Activated CD4-positive, alpha-beta memory T cell treated with anti-CD3 and anti-CD28 coated beads, Interleukin-2, amount 10 ng/mL, durations not matched to agents 7 days and 5 days (primary cell): ENCODE measurements around the gene WWC1. TPM values are rescaled to one million over a fixed set of nuclear protein-coding genes. Genes with fewer than 3 reads are reported as not detected.

Source experiments
- CTCF ChIA-PET: fragments of 350-600 bp; sonication (Branson Sonifier 250); formaldehyde crosslinking; loops from one replicate; lab custom pipeline; 2021; ENCODE audit warnings: antibody characterized with exemption, inconsistent platforms; lab: Charles Lee
- POLR2A ChIA-PET: fragments of 350-600 bp; sonication (Branson Sonifier 250); formaldehyde crosslinking; loops from one replicate; lab custom pipeline; 2021; ENCODE audit warnings: antibody characterized with exemption; lab: Charles Lee
- DNase-seq: peaks from one replicate; pipeline ENCODE4 v3.0.0-alpha.2; 2020
- H3K27ac Mint-ChIP-seq: one replicate; pipeline ENCODE4 v1.8.0; 2021; ENCODE audit warnings: mild to moderate bottlenecking, mixed read lengths
- H3K27me3 Mint-ChIP-seq: one replicate; pipeline ENCODE4 v1.8.0; 2021; ENCODE audit warnings: mixed read lengths
- H3K36me3 Mint-ChIP-seq: one replicate; pipeline ENCODE4 v1.8.0; 2021; ENCODE audit warnings: low read depth, mixed read lengths
- H3K4me1 Mint-ChIP-seq: one replicate; pipeline ENCODE4 v1.8.0; 2021; ENCODE audit warnings: mixed read lengths
- H3K4me3 Mint-ChIP-seq: one replicate; pipeline ENCODE4 v1.8.0; 2021; ENCODE audit warnings: mild to moderate bottlenecking, mixed read lengths
- H3K9me3 Mint-ChIP-seq: one replicate; pipeline ENCODE4 v1.8.0; 2021; ENCODE audit warnings: mixed read lengths
- total RNA-seq, 2 experiments: library from RNA; stranded (reverse); gene quantifications; one replicate each; pipeline ENCODE4 v1.2.3, GENCODE V29; 2021

The WWC1 gene
- total RNA-seq, 2 experiments from 2014 or later: not detected

DNA sequence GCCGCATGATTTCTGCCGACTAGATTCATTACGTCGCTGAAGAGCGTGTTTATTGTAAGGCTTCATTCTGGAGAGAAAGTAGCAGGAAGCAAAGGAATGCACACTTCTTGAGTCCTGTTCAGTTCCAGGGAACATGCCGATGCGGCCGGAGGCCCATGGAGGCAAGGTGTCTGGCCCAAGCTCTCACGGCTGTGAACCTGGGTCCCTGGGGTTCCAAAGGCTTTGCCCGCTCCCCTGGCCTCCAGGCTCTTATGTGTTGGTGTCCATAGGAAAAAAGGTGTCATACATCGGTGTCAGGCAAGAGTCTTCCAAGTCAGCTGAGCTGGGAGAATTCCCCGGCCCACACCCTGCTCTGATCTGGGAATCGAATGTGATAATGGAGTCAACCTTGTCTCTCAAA, 64.7 kb downstream of the WWC1 start:
- POLR2A ChIA-PET: no interaction called here
- Mint-ChIP-seq H3K9me3 (no peaks in the 10 kb centered on the region), H3K4me3 (no peak overlapping the region), H3K36me3 (no peaks in the 10 kb centered on the region), H3K4me1 (no peaks in the 10 kb centered on the region), H3K27me3 (no peaks in the 10 kb centered on the region), H3K27ac (no peak overlapping the region)
- no peak for DNase-seq
- CTCF ChIA-PET: no interaction called here

DNA sequence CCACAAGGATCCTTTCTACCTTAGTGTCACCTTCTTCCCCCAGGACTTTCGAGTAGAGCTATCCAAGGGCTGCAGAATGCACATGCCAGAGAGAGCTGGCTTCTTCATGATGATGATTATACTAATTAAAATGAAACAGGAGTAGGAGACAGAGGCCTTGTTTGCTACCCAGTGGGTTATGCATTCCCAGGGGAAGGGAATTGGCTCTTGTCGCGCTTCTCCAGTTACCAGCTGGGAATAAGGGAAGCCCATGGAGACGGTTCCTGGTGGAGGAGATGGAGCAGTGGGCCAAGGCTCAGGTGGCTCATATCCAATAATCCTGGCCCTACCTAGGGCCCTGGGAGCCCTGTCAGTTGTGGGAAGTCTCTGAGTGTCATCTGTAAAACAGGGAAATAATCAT, 65.1 kb downstream of the WWC1 start:
- H3K36me3 Mint-ChIP-seq: no peaks in the 10 kb centered on the region
- H3K27ac Mint-ChIP-seq: no peak overlapping the region
- H3K9me3 Mint-ChIP-seq: no peaks in the 10 kb centered on the region
- peaks cover 2% of the 10 kb centered on the region for H3K27me3 Mint-ChIP-seq
- ChIA-PET CTCF (no interaction called here), POLR2A (no interaction called here)
- DNase-seq: no peak
- H3K4me3 Mint-ChIP-seq: no peak overlapping the region
- H3K4me1 Mint-ChIP-seq: no peaks in the 10 kb centered on the region

DNA sequence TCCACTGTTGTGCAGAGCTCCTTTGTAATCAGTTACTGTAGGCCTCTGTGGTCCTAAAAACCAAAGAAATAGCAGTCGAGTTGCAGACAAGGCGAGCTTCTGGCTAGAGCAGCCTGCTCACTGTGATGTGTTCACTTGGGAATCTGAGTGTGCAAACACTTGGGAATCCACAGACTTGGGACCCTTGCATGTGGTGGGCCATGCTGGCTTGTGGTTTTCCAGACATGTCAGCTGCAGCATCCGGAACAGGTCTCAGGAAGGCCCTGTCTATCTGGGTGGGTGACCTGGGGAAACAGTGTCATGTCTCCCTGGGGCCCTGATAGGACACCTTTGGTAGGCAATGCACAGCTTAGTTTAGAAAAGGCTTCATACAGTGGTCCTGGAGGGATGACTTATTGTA, 66.4 kb downstream of the WWC1 start:
- Mint-ChIP-seq H3K4me3 (no peak overlapping the region), H3K36me3 (no peaks in the 10 kb centered on the region), H3K9me3 (no peaks in the 10 kb centered on the region), H3K4me1 (no peaks in the 10 kb centered on the region), H3K27me3 (peaks cover 2% of the 10 kb centered on the region), H3K27ac (no peak overlapping the region)
- DNase-seq: no peak
- ChIA-PET POLR2A (no interaction called here), CTCF (interaction anchor here (0.6 kb wide), 1 partner anchor 18 kb away, joined by 4 read pairs; no protein-coding TSS in a partner anchor)

DNA sequence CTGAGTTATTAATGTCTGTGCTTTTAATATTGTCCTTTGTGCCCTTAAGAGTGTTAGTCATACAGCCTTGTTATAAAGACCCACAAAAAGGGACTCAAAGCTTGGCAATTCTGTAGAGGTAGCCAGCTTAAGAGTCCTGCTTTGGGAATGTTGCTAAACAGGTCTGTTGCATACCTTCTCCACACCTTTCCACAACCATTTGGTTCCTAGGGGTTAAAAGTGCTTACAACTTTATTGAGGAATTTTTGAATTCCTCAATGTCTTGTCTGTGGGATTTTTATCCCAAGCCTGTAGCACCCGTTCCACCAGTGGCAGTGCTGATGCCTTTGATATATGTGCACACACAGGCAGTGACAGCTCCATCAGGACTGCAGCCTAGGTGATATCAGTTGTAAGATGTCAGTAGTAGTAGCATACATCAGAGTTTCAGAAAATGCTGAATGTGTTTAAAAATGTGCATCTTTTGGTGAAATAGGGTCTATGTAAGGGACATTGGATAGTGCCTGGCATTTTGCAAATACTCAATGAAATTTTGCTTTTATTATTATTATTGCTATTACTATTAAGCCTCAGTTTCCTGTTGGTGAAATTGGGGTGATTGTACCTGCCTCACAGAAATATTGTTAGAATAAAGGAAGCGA, 68.5 kb downstream of the WWC1 start:
- Mint-ChIP-seq H3K4me3 (no peak overlapping the region), H3K27me3 (peaks cover 2% of the 10 kb centered on the region), H3K4me1 (no peaks in the 10 kb centered on the region), H3K36me3 (no peaks in the 10 kb centered on the region), H3K9me3 (no peaks in the 10 kb centered on the region), H3K27ac (no peak overlapping the region)
- DNase-seq: no peak
- ChIA-PET CTCF (no interaction called here), POLR2A (no interaction called here)

DNA sequence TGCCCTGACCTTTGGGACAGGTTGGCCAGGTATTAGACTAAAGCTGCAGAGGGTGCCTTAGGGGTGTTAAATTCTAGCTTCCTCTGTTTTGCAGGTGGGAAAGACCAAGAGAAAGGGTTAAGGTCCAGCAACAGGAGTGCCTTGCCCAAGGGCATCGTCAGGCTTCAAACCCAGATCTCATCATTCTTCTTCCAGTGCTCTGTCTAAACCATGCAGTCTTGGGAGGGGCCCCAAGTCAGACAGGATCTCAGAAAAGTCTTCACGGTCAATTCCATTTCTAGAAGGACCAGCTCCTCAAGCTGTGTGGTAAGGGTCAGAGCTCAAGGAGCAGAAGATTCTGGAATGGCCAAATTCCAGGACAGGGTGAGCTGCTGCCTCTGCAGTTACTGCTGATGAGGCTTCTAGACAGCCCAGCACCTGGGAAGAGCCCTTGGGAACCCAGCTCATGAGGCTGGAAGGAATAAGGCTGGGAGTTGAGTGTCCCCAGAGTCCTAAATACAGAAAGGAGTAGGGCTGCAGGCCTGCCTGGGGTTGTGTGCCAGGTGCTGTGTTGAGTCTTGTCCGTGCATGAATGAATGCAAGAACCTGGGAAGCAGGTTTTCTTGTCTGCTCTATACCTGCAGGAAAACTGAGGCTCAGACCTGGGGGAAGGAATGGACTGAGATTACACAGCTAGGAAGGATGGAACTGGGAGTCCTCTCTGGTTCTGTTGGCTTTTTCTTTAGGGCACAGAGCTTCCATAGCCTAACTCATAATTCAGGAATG, 69.3 kb downstream of the WWC1 start:
- H3K4me1 Mint-ChIP-seq: no peaks in the 10 kb centered on the region
- POLR2A ChIA-PET: no interaction called here
- CTCF ChIA-PET: no interaction called here
- H3K4me3 Mint-ChIP-seq: no peak overlapping the region
- DNase-seq: no peak
- peaks cover 2% of the 10 kb centered on the region for H3K27me3 Mint-ChIP-seq
- H3K9me3 Mint-ChIP-seq: no peaks in the 10 kb centered on the region
- H3K36me3 Mint-ChIP-seq: no peaks in the 10 kb centered on the region
- no peak overlapping the region for H3K27ac Mint-ChIP-seq

DNA sequence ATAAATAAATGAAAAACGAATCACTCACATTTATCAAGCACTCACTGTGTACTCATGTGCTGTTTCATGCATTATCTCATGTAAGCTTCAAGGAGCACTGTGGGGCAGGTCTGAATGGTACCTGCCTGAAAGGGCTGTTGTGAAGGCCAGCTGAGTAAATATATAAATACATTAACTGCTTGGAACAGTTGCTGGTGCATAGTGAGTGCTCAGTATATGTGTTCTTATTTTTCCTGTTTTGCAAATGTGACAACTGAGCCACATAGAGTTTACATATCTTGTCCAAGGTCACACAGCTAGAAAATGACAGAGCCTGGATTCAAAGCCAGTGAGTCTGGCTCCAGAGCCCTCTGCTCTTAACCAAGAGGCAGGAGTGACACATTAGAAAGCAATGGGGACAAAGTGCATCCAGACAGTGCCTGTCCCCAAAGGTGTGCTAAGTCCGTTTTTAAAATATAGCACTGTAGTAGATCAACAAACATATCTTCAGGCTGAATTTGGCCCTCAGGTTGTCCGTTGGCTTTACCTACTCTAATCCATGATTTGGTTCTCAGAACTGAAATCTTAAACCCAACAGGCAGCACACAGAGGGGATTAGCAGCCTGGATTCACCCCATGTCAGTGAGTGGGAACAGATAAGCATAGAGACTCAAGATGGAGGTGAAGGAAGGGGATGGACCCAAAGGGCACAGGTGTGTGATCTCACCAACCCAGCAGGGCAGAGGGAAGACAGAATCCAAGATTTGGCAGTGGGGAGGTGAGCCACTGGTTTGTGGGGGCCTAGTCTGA, 70.8 kb downstream of the WWC1 start:
- no peak overlapping the region for H3K27ac Mint-ChIP-seq
- no peaks in the 10 kb centered on the region for H3K9me3 Mint-ChIP-seq
- H3K4me3 Mint-ChIP-seq: no peak overlapping the region
- no peak for DNase-seq
- peaks cover 2% of the 10 kb centered on the region for H3K27me3 Mint-ChIP-seq
- H3K36me3 Mint-ChIP-seq: no peaks in the 10 kb centered on the region
- no peaks in the 10 kb centered on the region for H3K4me1 Mint-ChIP-seq
- ChIA-PET POLR2A (no interaction called here), CTCF (no interaction called here)

DNA sequence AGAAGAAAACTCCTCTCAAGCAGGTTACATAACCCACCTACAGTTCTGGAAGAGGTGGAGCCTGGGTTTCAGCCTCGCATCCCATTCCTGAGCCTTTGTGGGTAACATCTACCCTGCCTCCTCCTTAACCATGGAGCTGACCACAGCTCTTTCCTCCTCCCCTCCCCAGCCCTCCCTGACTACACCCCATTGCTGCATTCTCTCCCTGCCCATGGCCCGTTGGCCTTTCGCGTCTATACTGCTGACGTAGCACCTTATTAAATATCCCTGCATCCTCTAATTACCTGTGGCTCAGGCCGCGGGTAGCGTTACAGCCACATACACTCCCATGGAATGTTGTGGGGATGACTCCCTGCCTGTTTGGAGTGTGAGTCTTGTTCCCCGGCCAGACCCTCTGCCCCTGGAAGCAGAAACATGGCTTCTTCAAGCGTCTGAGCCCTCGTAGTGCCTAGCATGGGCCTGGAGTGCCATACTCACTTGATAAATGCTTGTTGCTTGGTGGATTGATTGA, 72.8 kb downstream of the WWC1 start:
- Mint-ChIP-seq H3K36me3 (no peaks in the 10 kb centered on the region), H3K4me1 (no peaks in the 10 kb centered on the region), H3K27me3 (peaks cover 2% of the 10 kb centered on the region), H3K27ac (no peak overlapping the region), H3K9me3 (no peaks in the 10 kb centered on the region), H3K4me3 (no peak overlapping the region)
- POLR2A ChIA-PET: no interaction called here
- CTCF ChIA-PET: no interaction called here
- no peak for DNase-seq

DNA sequence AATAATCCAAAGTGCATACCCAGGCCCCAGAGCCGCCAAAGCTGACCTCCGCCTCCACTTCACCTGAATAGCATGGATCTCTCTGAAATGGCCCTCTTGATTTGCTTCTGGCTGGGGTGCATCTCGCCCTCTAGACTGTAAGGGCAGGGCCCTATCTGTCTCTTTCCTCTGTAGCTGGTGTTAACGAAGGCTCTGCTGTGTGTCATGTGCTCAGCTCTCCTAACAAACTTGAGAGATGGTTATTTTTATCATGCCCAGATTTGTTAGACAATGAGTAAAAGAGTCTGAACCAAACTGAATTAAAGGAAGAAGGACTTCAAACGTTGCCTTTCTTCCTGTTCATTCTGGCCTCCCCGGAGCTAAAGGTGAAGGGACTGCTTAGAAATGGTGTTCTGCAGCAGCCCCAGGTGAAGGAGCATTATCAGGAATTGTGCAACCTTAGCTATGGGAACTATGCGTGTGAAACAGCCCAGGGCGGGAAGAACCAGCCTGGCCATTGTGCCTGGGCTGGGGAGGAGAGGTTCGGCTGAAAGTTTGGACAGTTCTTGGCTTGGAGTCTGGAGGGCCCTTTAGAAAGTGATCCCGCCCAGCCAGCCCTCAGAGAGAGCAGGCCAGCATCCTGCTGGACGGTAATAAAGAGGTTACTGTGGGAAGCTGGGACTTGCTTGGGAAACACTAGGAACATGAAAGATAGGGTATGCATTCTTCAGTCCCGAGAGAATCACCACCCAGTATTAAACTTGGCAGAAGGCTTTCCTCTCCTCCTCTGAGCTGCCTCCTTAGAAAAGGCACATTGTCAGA, 73.5 kb downstream of the WWC1 start:
- Mint-ChIP-seq H3K9me3 (no peaks in the 10 kb centered on the region), H3K27ac (no peak overlapping the region), H3K4me3 (no peak overlapping the region), H3K4me1 (no peaks in the 10 kb centered on the region), H3K27me3 (peaks cover 2% of the 10 kb centered on the region), H3K36me3 (no peaks in the 10 kb centered on the region)
- no peak for DNase-seq
- POLR2A ChIA-PET: no interaction called here
- CTCF ChIA-PET: no interaction called here

DNA sequence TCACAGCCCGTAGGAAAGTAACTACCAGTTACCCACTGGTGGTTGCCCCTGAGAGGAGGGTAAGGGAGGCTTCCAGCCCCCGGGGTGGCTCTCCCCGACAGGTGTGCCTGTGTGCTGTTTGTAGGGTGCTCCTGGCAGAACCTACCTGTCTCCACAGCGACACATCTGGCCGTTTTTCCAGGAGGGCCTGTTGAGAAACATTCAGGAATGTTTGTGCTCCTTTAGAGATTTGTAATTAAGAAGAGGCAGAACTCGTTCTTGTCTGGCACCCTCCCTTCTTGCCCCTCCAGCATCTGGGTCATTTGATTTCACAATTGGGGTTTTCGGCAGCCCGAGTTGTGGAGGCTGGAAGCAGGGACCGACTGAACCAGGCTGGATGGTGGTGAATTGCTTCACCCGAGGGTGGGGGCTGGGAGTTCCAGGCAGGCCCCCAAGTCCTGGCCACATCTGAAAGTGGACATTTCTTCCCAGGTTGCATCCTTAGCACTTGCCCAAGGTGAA, 74.2 kb downstream of the WWC1 start:
- H3K4me1 Mint-ChIP-seq: no peaks in the 10 kb centered on the region
- POLR2A ChIA-PET: no interaction called here
- no peak overlapping the region for H3K27ac Mint-ChIP-seq
- no peaks in the 10 kb centered on the region for H3K36me3 Mint-ChIP-seq
- CTCF ChIA-PET: no interaction called here
- H3K4me3 Mint-ChIP-seq: no peak overlapping the region
- DNase-seq: no peak
- H3K27me3 Mint-ChIP-seq: peaks cover 2% of the 10 kb centered on the region
- H3K9me3 Mint-ChIP-seq: no peaks in the 10 kb centered on the region

DNA sequence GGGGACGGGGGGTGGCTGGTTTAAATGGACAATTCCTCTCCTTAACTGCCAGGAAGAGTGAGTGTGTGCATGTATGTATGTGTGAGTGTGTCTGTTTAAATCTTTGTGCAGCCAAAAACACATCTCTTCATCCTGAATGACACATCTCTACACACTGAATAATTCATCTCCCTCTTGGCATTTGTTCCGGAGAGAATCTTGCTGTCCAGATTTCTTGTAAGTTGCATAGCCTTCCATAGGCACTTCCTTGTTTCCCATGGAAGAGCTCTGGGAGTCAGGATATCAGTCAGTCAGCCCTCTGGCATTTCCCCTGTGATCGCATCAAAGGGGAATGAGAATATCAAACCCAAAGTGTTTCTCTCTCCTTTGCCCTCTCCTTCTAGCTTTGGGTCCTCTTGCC, 74.7 kb downstream of the WWC1 start:
- no peaks in the 10 kb centered on the region for H3K4me1 Mint-ChIP-seq
- H3K4me3 Mint-ChIP-seq: no peak overlapping the region
- H3K27me3 Mint-ChIP-seq: peaks cover 2% of the 10 kb centered on the region
- POLR2A ChIA-PET: no interaction called here
- H3K27ac Mint-ChIP-seq: no peak overlapping the region
- no peaks in the 10 kb centered on the region for H3K36me3 Mint-ChIP-seq
- no peaks in the 10 kb centered on the region for H3K9me3 Mint-ChIP-seq
- DNase-seq: no peak
- CTCF ChIA-PET: no interaction called here

DNA sequence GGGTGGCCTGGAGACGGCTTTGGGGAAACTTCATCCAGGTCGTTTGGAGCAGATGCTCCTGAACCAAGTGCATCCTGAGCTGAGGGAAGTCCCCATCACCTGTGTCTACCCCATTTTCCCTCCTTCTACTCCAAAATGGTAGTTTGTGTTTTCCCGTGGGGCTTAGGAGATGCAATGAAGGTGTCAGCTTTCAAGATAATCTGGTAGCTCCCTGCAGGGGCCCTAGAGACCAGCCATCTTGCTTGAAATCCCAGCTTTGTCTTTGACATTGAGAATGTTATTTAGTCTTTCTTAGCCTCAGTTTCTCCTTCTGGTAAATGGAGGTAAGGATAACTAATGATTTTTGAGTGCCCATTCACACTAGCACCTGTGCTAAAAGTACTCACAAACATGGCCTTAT, 77.4 kb downstream of the WWC1 start:
- Mint-ChIP-seq H3K4me1 (no peaks in the 10 kb centered on the region), H3K27me3 (no peaks in the 10 kb centered on the region), H3K4me3 (no peak overlapping the region), H3K36me3 (no peaks in the 10 kb centered on the region), H3K9me3 (no peaks in the 10 kb centered on the region), H3K27ac (no peak overlapping the region)
- ChIA-PET POLR2A (no interaction called here), CTCF (no interaction called here)
- DNase-seq: no peak

DNA sequence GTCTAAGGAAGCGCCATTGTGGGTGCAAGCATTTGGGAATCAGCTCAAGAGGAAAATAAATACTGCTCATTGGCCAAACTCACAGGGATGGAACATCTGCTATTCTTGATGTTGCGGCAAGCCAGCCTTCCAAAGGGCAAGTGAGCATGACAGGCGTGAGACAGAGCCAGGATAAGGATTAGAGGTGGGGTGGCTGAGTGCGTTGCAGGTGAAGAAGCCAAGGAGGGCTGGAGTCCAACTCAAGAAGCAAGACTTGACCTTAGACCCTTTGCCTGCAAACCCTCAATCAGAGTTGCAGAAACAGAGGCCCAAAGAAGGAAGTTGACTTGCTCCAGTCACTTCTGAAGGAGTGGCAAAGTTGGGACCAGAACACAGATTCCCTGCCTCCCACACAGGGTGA, 79.4 kb downstream of the WWC1 start:
- ChIA-PET POLR2A (no interaction called here), CTCF (no interaction called here)

More for the DNA sequence above, 79.4 kb downstream of the WWC1 start:
- Mint-ChIP-seq H3K4me1 (no peaks in the 10 kb centered on the region), H3K9me3 (no peaks in the 10 kb centered on the region), H3K27ac (no peak overlapping the region), H3K27me3 (no peaks in the 10 kb centered on the region), H3K36me3 (no peaks in the 10 kb centered on the region), H3K4me3 (no peak overlapping the region)
- DNase-seq: no peak
